ENCODE results near the gene PPP2R2B.

Gene PPP2R2B

GRCh38 chr5:146902471-146902870 lies 23.9 kb upstream of the PPP2R2B start:
- Histone ChIP-seq H3K4me2 (ENCODE audit: low read depth, low read length) (no peak overlapping the region), H3K36me3 (replicated peaks; ENCODE audit: insufficient read depth, low read length) (no peaks in the 10 kb centered on the region), H3K9ac (ENCODE audit: low read length) (no peak overlapping the region), H3K4me1 (ENCODE audit: low read length) (no peaks in the 10 kb centered on the region), H3K79me2 (ENCODE audit: low read length) (no peaks in the 10 kb centered on the region), H3K27ac (ENCODE audit: low read length) (no peak overlapping the region), H3K27me3 (replicated peaks; ENCODE audit: insufficient read depth, low read length) (no peaks in the 10 kb centered on the region), H3K9me2 (replicated peaks; ENCODE audit: insufficient read depth, low read length) (no peaks in the 10 kb centered on the region), H3F3A (ENCODE audit: insufficient read depth, low read length) (no peaks in the 10 kb centered on the region), H4K20me1 (ENCODE audit: insufficient read depth, low read length) (no peaks in the 10 kb centered on the region), H3K9me3 (replicated peaks; ENCODE audit: insufficient read depth, low read length) (no peaks in the 10 kb centered on the region), H2AFZ (ENCODE audit: low read length) (no peak overlapping the region), H3K4me3 (ENCODE audit: low read length) (no peak overlapping the region)
- TF ChIP-seq EZH2phosphoT487 (IDR thresholded peaks at IDR 0.05; ENCODE audit: low read length) (no peak), CTCF (IDR thresholded peaks at IDR 0.05; ENCODE audit: low read length) (no peak), EZH2 (optimal IDR thresholded peaks at IDR 0.05; ENCODE audit: low read depth, low read length) (no peak)
- DNase-seq = no peak

- Histone ChIP-seq H3F3A (ENCODE audit: insufficient read depth, low read length) (no peaks in the 10 kb centered on the region), H3K79me2 (ENCODE audit: low read length) (no peaks in the 10 kb centered on the region), H3K27me3 (replicated peaks; ENCODE audit: insufficient read depth, low read length) (no peaks in the 10 kb centered on the region), H3K9ac (ENCODE audit: low read length) (no peak overlapping the region), H3K4me1 (ENCODE audit: low read length) (0 out of 2 replicates have a peak, but pooled peaks cover 3% of the 10 kb centered on the region), H3K9me3 (replicated peaks; ENCODE audit: insufficient read depth, low read length) (no peaks in the 10 kb centered on the region), H4K20me1 (ENCODE audit: insufficient read depth, low read length) (no peaks in the 10 kb centered on the region), H3K27ac (ENCODE audit: low read length) (no peak overlapping the region), H3K36me3 (replicated peaks; ENCODE audit: insufficient read depth, low read length) (no peaks in the 10 kb centered on the region), H3K4me3 (ENCODE audit: low read length) (no peak overlapping the region), H3K9me2 (replicated peaks; ENCODE audit: insufficient read depth, low read length) (no peaks in the 10 kb centered on the region), H2AFZ (ENCODE audit: low read length) (no peak overlapping the region), H3K4me2 (ENCODE audit: low read depth, low read length) (no peak overlapping the region)
- no peak for DNase-seq
- TF ChIP-seq EZH2phosphoT487 (IDR thresholded peaks at IDR 0.05; ENCODE audit: low read length) (no peak), EZH2 (optimal IDR thresholded peaks at IDR 0.05; ENCODE audit: low read depth, low read length) (no peak), CTCF (IDR thresholded peaks at IDR 0.05; ENCODE audit: low read length) (no peak)
These were observed 18.5 kb upstream of the PPP2R2B start for GRCh38 chr5:146897061-146897460.

GRCh38 chr5:146894753-146895521 lies 16.4 kb upstream of the PPP2R2B start:
- Histone ChIP-seq H2AFZ (ENCODE audit: low read length) (no peak overlapping the region), H3K9me3 (replicated peaks; ENCODE audit: insufficient read depth, low read length) (no peaks in the 10 kb centered on the region), H3K9ac (ENCODE audit: low read length) (no peak overlapping the region), H3K4me3 (ENCODE audit: low read length) (no peak overlapping the region), H3K4me1 (ENCODE audit: low read length) (0 out of 2 replicates have a peak, but pooled peaks cover 3% of the 10 kb centered on the region), H3F3A (ENCODE audit: insufficient read depth, low read length) (no peaks in the 10 kb centered on the region), H3K27me3 (replicated peaks; ENCODE audit: insufficient read depth, low read length) (no peaks in the 10 kb centered on the region), H3K9me2 (replicated peaks; ENCODE audit: insufficient read depth, low read length) (no peaks in the 10 kb centered on the region), H3K36me3 (replicated peaks; ENCODE audit: insufficient read depth, low read length) (no peaks in the 10 kb centered on the region), H3K79me2 (ENCODE audit: low read length) (no peaks in the 10 kb centered on the region), H3K27ac (ENCODE audit: low read length) (no peak overlapping the region), H3K4me2 (ENCODE audit: low read depth, low read length) (no peak overlapping the region), H4K20me1 (ENCODE audit: insufficient read depth, low read length) (no peaks in the 10 kb centered on the region)
- no peak for DNase-seq
- TF ChIP-seq CTCF (IDR thresholded peaks at IDR 0.05; ENCODE audit: low read length) = no peak
- TF ChIP-seq EZH2phosphoT487 (IDR thresholded peaks at IDR 0.05; ENCODE audit: low read length) = no peak
- TF ChIP-seq EZH2 (optimal IDR thresholded peaks at IDR 0.05; ENCODE audit: low read depth, low read length) = no peak
